Activated CD8-positive, alpha-beta memory T cell treated with anti-CD3 and anti-CD28 coated beads for 48 hours (primary cell): Measurements from ENCODE around the gene OR56A1.
"Not testable (repeated sequence)": the region's sequence is repeated elsewhere in the genome, so short reads cannot be mapped to it uniquely, and the experiment has no call there.

Source experiments
- DNase-seq, 3 experiments: peaks; one replicate each; pipeline ENCODE4 v3.0.0-alpha.2; 2020; ENCODE audit warnings: low read depth in 2 of 3, low spot score in 2 of 3

OR56A1 gene

GRCh38 chr11:6030708-6031405, at the start of gene OR56A1:
OR56A1 (minus strand) TSS chr11:6030758; CDS start chr11:6027692, 3,066 bp downstream.
- no peak for DNase-seq

- DNase-seq, result no peak
Observed at GRCh38 chr11:6079463-6079862, 48.9 kb upstream of the OR56A1 start.

- DNase-seq, result no peak
Observed at GRCh38 chr11:6077723-6078122, 47.2 kb upstream of the OR56A1 start.

- not testable (repeated sequence) for DNase-seq
Observed at GRCh38 chr11:6076443-6076842, 45.9 kb upstream of the OR56A1 start.

- DNase-seq, result no peak
Observed at GRCh38 chr11:6067502-6067901, 36.9 kb upstream of the OR56A1 start.

- no peak for DNase-seq
Observed at GRCh38 chr11:6062691-6063358, 32.3 kb upstream of the OR56A1 start.

- no peak for DNase-seq
Observed at GRCh38 chr11:6061475-6061874, 30.9 kb upstream of the OR56A1 start.

- no peak for DNase-seq
Observed at GRCh38 chr11:6057452-6057851, 26.9 kb upstream of the OR56A1 start.

- DNase-seq, result no peak
Observed at GRCh38 chr11:6055569-6055968, 25.0 kb upstream of the OR56A1 start.

GRCh38 chr11:6052374-6052773, 21.8 kb upstream of the OR56A1 start:
- DNase-seq, result no peak

GRCh38 chr11:6040874-6041273, 10.3 kb upstream of the OR56A1 start:
- DNase-seq, result no peak

GRCh38 chr11:6027501-6027900, 3.1 kb downstream of the OR56A1 start:
- DNase-seq, result no peak

- DNase-seq, result no peak
Observed at GRCh38 chr11:6025056-6025455, 5.5 kb downstream of the OR56A1 start.

- no peak for DNase-seq
Observed at GRCh38 chr11:6022956-6023355, 7.6 kb downstream of the OR56A1 start.

- DNase-seq, result no peak
Observed at GRCh38 chr11:6013042-6013441, 17.5 kb downstream of the OR56A1 start.

- DNase-seq, result no peak
Observed at GRCh38 chr11:6012035-6012668, 18.4 kb downstream of the OR56A1 start.

- DNase-seq, result no peak
Observed at GRCh38 chr11:6006846-6007245, 23.7 kb downstream of the OR56A1 start, which contains the start of gene OR56A4. OR56A4 (minus strand) TSS chr11:6006946; CDS start chr11:6002992, 3,954 bp downstream.

- no peak for DNase-seq
Observed at GRCh38 chr11:6006395-6006794, 24.2 kb downstream of the OR56A1 start.

GRCh38 chr11:6002202-6002699, 28.3 kb downstream of the OR56A1 start:
- DNase-seq, result no peak

- DNase-seq, result no peak
Observed at GRCh38 chr11:5994791-5995190, 35.8 kb downstream of the OR56A1 start.

GRCh38 chr11:5992604-5993251, 37.8 kb downstream of the OR56A1 start:
- no peak for DNase-seq
